ENCODE results near the gene ELK4.

The ELK4 gene

DNA sequence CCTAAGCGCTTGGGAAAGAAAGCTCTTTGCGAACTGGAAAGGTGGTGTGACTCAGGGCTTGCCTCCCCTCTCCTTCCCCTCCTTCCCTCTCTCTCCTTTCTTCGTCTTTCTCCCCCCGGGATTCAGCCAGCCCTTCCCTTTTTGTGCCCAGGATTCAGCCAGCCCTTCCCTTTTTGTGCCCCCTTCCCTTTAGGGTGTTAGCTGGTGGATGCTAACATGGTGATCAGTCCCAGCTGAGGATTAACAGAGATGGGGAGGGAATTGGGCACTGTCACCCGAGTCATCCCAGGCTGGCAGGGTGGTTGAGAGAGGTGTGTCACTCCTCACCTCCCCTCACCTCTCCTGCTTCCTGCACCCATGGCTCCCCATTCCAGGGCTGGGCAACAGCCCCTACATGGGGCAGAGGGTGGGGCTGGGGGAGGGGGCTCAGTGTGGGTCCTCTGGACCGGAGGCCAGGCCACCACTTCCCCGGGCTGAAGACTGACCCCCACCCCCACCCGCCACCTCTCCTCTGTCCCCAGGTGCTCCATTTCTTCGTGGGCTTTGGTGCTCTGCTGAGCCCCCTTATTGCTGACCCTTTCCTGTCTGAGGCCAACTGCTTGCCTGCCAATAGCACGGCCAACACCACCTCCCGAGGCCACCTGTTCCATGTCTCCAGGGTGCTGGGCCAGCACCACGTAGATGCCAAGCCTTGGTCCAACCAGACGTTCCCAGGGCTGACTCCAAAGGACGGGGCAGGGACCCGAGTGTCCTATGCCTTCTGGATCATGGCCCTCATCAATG is 51.5 kb downstream of the ELK4 start:
- DNase-seq: no peak

DNA sequence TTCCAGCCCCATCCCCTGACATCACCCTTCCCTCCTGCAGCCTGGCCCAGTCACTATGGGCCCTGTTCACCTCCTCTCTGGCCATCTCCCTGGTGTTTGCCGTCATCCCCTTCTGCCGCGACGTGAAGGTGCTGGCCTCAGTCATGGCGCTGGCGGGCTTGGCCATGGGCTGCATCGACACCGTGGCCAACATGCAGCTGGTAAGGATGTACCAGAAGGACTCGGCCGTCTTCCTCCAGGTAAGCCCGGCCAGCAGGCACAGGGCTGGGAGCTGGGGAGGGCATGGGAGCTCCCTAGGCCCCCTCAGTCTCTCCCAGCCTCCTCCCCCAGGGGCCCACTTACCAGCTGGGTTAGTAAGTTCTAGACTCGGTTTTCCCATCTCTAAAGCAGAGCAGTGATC is 52.1 kb downstream of the ELK4 start:
- no peak for DNase-seq

DNA sequence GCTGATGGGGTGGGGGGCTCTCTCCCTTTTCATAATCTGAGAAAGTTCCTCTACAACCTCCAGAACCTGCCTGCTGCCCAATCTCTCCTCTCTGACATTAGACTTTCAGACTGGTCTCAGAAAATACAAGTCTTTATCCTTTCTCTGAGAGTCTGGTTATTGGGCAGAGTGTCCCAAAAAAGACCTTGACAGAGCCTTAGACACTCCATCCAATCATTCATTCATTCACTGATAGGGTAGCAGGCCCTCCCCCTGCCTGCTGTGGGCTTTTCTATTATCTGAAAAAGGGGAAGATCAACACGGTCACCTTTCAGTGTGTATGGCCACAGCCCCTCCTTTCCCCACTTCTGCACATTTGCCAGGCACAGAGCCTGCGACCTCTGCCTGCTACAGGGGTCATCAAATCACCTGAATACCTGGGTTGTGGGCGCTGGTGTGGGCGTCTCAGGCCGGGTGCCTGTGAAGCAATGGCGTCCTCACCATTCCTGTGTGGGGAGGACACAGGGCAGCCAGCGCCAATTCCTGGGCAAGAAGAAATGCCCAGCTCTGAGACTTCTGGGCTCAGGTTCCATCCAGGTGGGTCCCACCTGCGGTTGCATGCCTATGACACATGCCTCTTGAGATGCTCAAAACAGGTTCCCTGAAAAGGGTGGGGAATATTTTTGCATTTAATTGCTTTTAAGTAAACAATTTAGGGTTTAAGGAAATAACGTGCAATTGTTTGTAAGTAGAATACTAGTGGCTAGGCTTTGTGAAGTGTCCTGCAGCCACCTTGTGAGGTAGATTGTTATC is 52.8 kb downstream of the ELK4 start:
- no peak for DNase-seq

DNA sequence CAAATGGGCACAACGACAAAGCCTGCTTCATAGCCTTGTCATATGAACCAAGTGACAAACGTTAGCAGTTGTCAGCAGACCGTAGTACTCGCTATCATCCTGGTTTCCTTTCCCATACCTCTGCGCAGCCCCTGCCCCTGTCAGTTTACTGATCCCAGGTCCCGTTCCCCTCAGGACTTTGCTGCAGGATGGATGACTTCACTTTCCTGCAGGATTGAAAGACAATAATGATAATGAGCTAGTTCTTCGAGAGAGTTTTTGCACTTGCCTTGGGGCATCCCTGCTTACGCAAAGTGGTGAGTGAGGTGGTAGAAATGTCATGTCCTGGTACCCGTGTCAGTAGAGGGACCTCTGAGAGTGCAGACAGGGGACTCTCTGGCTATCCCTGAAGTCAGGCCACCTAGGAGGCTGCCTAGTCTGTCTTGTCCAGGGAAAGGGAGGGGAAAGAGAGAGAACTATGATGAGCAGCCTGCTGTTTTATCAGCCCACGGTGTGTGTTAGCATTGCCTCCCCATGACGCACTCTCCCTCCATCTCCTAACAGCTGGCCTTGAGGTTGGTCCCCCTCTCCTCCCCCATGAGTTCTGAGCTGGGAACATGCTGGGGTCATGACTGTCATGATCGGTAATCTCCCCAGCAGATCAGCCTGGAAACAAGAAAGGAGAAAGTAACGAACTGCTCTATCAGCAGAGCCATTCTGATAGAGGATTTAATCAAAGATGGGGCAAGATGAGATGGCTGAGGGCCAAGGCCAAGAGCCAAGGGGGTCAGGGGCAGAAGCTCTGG is 53.7 kb downstream of the ELK4 start:
- DNase-seq: no peak

DNA sequence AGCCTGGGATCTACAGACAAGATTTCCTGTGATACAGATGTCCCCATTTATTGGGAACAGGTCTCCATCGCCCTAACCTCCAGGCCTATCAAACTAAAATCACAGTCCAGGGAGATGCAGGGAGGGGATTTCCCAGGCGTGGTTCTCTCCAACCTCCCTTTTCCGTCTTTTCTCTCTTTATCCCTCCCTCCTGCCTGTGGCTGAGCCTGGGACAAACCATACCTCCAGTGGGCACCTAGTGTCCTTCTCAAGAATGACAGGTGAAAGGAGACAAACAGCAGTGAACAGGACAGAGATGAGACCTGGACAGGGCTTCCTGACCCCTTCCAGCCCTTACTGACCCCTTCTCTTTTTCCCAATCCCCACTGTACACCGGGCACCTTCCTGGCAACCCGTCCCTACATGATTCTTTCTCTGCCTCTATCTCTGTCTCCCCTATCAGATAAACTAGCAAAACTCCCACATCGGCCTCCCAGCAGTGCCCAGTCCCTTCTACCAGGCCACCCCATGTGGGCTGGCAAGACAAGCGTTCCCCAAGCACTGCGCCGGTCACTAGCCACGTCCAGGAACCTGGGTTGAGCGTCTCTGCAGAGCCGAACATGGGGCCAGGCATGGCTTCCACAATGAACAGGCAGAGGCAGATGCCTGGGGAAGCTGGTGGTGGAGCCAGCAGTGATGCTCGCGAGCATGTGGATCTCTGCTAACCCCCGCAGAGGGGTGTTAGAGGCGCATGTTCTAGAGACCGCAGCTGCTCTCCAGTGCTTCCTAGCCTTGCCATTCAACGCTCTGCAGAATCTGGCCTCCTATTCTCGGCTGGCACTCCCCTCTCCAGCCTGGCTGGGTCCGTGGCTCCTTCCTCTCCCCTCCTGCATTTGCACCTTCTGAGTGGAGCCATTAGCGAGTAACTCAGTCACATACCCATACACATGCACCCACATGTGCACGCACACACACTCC is 54.7 kb downstream of the ELK4 start:
- DNase-seq: no peak

DNA sequence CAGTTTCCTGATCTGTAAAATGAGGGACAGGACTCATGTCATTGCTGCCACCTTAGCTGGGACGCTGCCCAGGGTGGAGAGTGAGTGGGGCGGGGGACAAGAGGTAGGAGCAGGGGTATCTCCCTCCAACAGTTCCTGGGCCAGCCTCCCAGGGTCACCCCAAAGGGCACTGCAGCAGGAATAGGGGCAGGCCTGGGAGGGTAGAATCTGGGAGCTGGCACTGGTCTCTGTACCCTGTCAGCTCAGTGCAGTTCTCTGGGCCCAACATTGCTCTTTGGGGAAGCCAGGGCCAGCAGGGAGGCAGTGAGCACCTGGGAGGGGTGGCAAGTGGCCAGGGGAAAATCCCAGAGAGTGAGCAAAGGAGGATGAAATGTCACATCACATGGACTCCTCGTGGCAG is 55.8 kb downstream of the ELK4 start:
- no peak for DNase-seq

DNA sequence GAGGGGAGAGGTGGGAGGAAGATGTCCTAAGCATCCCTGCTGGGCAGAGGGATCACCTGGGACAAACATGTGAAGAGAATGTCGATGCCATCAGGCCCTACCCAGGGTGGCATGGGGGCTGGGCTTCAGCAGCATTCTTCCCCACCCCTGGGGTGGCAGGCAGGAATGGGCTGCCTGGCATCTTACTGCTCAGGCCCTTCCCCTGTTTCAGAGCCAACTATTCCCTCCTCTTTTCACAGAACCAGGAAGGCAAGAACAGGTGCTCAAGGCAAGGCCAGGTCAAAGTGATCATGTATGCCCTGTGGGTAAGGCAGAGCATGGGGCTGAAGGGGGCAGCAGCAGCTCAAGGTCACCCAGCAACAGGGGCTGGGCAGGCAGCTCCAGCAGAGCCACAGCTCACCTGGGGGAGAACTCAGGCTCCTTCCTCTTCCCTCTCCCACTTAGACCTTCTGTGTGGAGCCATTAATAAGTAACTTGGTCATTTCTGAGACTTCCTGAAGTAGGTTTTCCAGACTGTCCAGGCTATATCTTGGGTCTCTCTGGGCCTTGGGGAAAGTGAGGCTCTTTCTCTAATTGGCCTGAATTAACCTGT is 56.4 kb downstream of the ELK4 start:
- no peak for DNase-seq

DNA sequence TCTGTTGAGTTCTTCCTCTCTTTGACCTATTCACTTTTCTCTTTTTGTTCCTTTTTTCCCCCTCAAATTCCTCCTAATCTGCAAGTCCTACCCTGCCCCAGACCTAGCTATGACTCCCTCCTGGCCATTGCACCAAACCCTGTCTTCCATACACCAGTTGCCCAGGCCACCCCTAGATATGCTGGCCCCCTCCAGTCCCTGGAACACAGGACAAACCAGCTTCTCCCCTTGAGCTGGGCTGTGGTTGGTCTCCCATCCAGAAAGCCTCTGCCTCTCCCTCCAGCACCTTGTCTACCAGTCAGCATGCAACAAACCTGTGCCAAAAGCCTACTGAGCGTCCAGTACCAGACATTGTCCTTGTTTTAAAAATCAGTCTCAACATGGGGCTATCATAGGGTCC is 59.4 kb downstream of the ELK4 start:
- no peak for DNase-seq

DNA sequence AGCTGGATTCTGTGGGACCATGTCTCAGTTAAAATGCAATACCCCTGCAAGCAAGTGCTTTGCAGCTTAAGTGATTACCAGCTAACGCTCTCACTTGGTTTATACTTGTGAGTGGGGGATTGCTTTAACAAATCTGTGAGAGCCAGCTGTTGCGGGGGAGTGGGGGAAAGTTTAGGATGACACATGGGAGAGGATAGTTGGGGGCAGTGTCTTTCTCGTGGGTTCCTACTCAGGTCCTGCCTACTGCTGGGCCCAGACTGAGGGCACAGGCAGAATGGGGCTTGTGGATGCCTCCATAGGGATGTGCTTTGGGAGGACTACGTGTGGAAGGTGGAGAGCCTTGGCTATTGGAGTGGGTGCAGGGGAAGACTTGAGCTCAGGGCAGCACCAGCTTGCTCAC is 60.1 kb downstream of the ELK4 start:
- DNase-seq: no peak

DNA sequence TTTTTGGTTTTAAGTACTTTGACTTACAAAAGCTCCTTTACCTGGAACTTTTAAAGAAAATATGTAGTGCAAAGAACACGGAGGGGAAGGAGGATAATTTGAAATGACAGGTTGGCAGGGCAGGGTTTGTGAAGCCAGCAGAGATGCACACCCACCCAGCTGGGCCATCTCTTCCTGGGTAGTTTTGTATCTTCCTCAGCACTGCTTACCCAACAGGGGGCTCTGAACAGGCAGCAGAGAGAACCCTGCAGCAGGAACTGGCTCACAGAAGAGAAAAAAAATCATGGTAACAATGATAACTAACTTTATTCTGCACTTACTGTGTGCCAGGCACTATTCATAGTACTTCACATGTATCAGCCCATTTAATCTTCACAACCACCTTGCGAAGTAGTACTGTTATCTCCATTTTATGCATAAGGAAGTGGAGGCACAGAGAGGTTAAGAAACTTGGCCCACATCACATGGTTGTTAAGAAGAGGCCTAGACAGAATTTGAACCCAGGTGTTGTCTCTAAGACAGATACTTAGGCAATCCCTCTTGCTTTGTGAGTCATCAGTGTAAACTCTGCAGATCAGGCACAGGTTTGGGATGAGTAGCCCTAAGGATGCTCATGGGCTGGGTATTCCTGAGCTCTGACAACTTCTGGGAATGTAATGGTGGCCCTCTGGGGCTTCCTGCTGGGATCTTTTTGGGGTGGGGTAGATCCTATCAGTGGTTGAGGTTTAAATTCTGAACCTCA is 60.8 kb downstream of the ELK4 start:
- no peak for DNase-seq

DNA sequence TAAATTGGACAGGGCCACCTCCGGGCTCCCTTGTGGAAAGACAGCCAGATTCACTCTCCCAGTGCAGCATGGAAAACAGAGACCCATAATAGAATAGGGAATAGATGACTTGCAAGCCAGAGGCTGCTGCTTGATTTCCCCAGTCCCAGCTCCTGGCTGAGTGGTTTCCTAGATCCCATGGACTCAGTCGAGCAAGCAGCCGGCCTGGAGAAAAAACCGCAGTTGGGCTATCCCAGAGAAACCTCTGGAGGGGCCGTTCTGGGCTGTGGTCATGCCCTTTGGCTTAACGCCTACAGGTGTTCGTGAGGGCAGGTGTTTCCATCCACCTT is 61.7 kb downstream of the ELK4 start:
- no peak for DNase-seq

DNA sequence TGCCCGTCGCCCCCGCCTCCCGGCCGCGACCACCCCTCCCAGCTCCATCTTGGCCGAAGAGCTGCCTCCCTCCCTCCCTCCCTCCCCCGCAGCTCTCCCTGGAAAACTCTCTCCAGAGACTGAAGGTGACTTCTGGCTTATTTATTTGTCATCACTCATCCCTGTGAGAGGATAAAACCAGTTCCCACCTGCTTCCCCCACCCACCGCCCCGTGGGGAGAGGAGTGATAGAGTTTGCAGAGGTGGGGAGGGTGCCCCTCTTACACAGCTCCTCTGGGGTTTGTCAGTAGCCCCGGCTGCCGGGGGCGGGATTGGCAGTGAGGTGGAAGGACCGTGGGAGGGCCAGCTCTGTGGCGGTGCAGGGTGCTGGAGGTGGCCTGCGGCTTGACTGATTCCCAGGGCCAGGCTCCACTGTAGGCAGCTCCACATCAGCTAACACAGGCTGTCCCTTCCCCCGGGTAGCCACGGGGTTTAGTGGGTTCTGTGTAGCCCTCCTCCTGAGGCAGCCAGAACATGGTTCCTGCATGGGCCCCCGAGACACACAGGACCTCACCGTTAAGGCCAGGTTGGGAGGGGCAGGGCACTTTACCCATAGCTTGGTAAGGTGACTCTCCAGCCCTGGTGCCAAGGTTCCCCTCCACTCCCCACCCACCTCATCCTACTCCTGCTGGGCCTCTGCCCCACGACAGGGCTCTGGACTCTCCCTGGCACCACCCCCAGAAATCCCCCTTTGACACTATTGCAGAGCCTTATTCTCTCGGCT is 62.2 kb downstream of the ELK4 start:
- DNase-seq: no peak

DNA sequence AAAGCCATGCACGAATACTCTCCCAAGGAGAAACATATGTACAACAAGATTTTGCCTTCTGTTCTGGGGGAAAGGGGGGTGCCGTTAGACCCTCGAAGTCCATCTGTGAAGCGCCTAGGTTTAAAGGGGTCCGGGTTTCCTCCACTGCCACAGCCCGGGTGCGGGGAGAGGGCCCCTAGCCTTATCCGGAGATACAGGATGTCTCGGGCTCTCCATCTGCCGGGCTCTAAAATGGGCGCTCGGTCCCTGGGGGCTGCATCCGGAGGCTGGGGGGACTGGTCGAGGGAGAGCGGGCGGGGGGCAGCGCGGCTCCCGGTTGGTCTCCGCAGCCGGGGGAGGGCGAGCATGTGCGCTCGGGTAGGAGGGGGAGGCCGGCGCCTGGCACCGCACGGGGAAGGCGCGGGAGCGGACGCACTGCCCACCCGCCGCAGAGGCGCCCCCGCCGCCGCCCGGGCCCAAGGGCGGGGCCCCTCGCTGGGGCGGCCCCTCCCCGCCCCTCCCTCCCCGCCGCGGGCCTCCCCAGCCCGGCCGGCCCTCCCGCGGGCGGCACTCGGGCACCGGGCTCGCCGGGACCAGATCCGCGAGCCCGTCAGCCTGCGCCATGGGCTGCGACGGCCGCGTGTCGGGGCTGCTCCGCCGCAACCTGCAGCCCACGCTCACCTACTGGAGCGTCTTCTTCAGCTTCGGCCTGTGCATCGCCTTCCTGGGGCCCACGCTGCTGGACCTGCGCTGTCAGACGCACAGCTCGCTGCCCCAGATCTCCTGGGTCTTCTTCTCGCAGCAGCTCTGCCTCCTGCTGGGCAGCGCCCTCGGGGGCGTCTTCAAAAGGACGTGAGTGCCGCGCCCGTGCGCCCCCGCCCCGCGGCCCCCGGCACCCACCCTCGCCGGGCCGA is 63.1 kb downstream of the ELK4 start:
- no peak for DNase-seq

DNA sequence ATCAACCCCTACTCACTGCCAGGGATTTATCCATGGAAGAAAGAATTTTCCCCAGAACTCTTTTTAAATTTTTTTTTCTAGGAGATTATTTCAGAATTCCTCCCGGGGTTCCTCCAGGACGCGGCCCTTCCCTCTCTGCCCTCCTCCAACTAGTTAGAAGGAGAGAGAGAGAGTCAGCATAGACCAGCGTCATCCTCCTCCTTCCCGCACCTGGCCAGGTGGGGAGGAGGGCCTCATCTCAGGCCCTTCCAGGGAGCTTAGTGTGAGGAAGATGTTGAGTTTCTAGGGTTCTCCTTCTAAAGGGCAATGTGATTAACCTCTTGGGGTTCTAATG is 63.7 kb downstream of the ELK4 start:
- no peak for DNase-seq

DNA sequence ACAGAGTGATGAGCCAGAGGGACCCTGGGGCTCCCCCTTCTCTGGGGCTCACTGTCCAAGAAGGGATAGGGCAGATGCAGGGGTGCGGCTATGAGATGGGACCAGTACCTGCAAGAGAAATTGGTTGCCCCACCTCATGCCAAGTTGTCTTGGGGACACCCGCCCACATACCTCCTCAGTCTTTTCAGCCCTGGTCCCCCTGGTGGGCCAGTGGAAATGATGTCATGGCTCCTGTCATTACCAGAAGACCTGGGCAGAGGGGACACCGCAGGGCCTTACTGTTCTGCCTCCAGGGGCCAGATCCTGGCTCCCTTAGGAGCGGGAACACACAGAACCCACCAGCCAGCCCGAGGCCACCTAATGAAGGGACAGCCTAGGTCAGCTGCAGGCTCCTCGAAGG is 64.1 kb downstream of the ELK4 start:
- DNase-seq: no peak

DNA sequence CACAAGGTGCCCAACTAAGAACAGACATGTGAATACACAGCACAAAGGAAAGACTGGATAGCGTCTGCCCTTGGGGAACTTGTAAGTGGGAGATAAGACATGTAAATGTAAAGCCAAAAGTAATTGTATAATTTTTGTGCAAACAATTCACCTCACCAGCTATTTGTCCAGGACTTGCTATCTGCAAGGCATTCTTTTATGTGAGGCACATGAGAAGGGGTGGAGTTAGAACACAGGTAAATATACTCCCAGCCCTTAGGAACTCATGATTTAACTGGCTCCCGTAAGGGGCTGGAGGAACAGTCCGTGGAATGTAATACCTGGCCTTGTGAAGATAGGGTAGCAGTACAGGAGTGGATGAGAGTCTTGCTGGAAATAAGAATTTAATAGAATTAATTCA is 66.0 kb downstream of the ELK4 start:
- DNase-seq: no peak

DNA sequence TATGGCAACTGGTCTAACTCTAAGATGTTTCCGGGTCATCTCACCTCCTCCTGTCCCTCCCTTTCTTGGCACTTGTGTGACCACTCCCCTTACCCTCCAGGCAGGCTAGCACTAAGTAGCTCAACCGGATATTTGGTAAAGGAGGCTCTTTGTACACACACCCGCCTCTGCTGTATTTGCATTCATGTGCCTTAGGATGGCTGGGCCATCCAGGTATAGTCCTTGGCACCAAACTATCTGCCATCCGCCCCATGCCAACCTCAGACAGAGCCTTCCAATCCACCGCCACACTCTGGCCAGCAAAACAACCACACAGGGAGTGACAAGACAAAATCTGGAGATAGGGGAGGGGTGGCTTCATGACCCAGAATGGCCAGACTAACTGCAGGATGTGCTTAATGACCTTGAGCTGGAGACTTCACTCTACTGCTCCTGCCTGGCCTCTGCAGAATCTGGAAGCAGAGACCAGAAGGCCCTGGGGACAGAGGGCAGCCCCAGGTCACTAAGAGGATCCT is 67.8 kb downstream of the ELK4 start:
- no peak for DNase-seq

DNA sequence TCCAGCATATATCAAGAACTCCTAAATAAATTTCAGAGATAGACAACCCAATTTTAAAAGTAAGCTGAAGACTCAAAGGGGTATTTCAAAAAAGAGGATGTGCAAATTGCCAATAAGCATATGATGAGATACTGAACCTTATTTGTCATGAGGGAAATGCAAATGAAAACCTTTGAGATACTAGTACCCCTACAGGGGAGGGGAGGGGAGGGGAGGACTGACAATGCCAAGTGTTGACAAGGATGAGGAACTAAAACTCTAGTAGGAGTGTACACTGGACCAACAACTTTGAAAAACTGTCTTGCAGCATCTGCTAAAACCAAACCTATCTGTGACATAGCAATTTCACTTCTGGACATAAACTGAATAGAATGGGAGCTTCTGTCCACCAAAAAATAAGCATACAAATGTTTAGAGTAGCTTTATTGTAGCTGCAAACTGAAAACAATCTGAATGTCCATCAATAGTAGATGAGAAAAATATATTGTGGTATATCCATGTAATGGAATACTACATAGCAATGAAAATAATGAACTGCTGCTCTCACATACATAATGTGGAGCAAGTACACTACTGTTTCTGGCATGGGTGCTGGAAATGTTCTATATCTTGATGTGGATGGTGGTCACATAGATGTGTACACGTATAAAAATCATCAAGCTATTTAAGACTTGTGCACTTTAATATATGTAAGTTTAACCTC is 70.2 kb downstream of the ELK4 start:
- no peak for DNase-seq

Measured in cerebellar nuclear complex (tissue), 1 donor.